NAMALWA (cell line): ENCODE results near the gene NDN.
"Not testable (repeated sequence)": the region's sequence is repeated elsewhere in the genome, so short reads cannot be mapped to it uniquely, and the experiment has no call there.

ENCODE experiments used
- DNase-seq: peaks from one replicate; pipeline ENCODE4 v3.0.0-alpha.2; 2015; ENCODE audit warnings: low spot score

NDN gene, protein sequence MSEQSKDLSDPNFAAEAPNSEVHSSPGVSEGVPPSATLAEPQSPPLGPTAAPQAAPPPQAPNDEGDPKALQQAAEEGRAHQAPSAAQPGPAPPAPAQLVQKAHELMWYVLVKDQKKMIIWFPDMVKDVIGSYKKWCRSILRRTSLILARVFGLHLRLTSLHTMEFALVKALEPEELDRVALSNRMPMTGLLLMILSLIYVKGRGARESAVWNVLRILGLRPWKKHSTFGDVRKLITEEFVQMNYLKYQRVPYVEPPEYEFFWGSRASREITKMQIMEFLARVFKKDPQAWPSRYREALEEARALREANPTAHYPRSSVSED

DNA sequence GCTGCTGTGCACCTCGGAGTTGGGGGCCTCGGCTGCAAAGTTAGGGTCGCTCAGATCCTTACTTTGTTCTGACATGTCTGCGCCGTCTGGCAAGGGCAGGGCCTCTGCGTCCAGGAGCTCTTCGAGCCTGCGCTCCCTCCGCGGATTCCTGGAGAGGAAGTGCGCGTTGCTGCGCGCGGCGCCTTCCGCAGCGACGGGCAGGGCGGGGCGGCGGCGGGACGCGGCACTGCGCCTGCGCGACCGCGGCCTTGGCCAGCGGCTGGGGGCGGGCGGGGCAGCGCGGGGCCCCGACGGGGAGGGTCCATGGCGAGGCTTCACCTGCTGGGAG lies at the start of gene NDN:
TSS of gene NDN (minus strand) at position 163 of the 328 bp plus-strand sequence. CDS start at position 75, 88 bp downstream.
- DNase-seq: no peak

DNA sequence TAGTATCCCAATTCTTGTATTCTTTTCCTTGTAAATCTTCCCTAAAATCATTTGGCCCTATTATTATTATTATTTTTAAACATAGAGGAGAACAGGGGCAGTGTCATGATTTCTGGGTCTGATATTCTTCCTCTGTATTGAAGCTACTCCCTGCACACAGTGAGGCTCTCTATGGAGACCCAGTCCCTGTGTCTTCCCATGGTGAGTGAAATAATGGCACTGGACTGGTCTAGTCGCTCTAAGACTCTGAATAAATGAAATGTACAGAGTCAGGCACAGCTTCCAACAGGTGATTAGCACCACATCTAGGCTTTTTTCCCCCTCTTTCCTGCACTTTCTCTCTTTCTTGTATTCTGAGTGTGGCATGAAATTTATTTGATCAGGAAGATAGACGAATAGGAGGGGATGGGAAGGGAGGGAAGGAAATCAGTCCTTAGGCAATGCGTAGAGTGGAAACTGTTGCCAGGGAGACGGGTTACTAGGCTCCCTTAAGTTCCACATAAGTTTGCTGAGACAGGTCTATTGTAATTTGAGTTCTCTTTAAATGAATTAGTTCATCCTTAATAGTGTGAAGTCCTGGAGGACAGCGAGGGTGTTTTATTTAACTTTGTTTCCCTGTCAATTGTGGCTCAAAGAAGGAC lies 49.0 kb upstream of the NDN start:
- no peak for DNase-seq

DNA sequence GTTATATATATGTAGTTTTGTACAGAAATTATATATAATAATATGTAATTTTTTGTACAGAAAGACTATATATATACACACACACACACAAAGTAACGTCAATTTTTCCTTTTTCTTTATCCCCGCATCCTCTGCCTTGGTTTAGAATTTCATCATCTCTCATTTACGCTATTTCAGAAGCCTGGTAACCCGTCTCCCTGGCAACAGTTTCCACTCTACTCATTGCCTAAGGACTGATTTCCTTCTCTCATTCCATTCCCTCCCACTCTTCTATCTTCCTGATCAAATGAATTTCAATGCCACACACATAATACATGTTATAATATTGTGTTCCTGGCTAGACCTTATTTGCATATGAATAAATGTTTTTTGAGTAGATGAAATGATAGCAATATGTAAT lies 47.8 kb upstream of the NDN start:
- no peak for DNase-seq

DNA sequence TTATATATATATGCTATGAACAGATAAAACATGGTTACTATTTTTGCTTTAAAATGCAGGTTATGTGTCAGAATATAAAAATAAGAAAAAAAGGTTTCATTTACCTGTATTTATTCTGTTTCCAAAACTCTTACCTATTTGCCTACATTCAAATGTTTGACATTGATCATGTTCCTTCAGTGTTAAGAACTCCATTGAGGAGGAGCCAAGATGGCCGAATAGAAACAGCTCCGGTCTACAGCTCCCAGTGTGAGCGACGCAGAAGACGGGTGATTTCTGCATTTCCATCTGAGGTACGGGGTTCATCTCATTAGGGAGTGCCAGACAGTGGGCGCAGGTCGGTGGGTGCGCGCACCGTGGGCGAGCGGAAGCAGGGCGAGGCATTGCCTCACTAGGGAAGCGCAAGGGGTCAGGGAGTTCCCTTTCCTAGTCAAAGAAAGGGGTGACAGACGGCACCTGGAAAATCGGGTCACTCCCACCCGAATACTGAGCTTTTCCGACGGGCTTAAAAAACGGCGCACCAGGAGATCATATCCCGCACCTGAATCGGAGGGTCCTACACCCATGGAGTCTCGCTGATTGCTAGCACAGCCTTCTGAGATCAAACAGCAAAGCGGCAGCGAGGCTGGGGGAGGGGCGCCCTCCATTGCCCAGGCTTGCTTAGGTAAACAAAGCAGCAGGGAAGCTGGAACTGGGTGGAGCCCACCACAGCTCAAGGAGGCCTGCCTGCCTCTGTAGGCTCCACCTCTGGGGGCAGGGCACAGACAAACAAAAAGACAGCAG lies 27.0 kb upstream of the NDN start:
- DNase-seq: not testable (repeated sequence)

DNA sequence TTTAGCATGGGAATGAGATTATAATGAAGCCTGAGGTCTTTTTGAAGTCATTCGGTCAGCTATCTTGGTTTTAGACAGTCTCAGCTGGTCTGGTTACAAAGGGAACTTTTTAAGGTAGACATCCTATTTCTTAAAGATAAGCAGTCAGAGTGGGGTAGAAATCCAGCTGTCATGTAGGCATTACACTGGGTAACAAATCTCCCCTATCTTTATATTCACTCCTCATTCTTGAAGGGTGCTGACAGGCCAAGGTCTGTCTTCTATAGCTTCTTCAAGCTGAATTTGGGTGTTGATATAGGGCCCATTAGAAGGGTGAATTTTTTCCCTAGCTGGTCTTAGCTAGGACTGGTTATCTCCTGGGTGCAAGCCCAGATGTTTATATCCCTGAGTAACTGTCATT lies 21.2 kb upstream of the NDN start:
- DNase-seq: no peak

DNA sequence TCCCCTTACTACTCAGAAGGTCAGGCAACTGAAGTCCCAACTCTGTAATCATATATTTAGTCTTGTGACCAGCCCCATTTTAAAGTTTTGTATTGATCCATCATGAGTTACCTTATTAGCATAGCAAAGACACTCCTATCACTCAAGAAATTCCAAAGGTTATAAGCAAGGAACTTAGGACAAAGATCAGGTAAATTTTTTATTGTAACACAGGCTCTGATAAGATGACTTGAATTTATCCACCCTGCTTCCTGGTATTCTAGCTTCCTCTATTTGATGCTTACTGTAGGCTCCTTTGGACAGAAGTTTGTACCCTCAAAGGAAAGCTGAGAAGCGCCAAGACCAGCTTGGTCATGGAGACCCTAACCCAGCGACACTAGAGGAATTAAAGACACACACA lies 8.2 kb upstream of the NDN start:
- DNase-seq: no peak

DNA sequence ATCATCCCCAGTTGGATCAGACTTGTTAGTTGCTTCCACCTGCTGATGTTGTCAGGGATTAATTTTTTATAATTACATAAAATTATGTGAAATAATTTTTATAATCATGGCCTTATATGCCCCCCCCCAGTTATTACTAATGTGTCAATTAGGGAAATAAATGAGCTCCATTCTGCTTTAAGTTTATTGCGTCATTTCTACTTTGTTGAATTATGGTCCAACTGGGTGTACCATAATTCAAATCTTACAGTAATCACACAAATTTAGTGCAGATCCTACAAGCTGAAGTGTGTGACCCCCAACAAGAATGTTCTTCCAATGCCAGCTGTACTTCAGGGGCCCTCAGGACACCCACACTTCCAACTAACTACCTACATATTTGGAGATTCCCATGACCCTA lies 7.5 kb upstream of the NDN start:
- DNase-seq: no peak

DNA sequence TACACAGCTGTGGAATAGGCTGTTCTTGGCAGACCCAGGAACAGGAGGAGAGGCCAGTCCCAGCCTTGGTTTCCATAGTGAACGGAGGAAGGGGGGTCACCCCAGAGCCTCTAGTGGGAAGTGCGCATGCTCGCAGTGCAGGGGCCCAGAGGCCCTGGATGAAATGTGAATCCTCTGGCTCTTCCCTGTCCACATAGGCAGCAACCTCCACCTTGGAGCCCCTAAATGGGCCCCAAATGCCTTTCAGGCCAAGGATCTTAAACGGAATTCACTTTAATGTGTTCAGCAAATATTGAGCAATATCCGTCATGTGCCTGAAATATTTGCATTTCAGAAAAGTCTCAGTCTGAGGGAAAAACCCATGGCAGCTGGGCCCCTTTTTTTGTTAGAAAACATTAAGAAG lies 3.3 kb upstream of the NDN start:
- DNase-seq: no peak

DNA sequence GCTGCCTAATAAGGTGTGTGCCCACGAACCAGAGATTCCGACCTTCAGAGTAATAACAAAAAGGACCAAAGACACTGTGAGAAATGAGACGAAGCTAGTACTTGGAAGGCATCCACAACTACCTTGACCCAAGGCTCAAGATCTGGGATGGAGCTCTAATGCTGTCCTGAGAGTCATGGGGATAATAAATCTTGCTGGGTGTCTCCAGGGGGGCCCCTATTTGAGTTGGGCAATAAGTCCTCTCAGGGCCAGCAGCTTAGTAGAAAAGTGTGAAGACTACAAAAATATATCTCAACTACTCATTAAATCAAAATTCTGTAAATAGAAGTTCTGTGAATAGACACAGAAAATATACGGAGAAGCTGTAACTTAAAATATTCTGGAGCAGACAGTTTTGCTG lies 2.9 kb upstream of the NDN start:
- DNase-seq: no peak

DNA sequence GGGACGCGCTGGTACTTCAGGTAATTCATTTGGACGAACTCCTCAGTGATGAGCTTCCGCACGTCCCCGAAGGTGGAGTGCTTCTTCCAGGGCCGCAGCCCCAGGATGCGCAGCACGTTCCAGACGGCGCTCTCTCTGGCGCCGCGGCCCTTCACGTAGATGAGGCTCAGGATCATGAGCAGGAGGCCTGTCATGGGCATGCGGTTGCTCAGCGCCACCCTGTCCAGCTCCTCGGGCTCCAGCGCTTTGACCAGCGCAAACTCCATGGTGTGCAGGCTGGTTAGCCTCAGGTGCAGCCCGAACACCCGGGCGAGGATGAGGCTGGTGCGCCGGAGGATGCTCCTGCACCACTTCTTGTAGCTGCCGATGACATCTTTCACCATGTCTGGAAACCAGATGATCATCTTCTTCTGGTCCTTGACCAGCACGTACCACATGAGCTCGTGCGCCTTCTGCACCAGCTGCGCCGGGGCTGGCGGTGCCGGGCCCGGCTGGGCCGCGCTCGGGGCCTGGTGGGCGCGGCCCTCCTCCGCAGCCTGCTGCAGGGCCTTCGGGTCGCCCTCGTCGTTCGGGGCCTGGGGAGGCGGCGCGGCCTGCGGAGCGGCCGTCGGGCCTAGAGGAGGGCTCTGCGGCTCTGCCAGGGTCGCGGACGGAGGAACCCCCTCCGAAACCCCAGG lies 501 bp downstream of the NDN start:
- no peak for DNase-seq

DNA sequence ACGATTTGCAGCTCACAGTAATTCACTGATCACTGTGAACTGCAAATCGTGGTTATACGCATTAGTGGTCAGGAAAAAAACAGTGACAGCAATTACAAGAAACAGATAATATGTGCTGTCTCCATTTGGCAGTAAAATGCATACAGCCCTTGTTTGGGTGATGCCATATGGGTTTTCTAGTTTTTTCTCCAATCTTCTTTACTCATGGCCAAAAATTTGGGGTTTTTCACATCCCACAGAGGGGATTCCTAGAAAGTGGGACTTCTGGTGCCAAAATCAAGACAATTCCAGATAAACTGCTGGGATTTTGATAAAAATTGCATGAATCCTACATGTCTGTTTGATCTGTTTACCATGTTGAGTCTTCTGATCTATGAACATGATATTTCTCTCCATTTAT lies 15.6 kb downstream of the NDN start:
- DNase-seq: no peak

DNA sequence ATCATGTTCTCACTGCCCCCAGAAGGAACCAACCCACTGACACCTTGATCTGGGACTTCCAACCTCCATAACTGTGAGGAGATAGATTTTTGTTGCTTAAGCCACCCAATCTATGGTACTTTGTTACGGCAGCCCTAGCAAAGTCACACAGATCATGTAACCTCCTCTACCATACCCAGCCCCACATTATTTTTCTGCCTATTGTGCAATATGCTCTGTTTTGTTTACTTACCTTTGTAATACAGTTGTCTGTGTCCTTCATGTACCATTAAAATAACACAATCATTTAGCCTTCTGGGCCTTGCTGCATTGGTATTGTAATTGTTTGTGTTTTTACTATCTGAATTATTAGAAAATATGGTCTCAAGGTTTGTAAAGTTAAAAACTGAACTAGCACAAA lies 16.1 kb downstream of the NDN start:
- no peak for DNase-seq

DNA sequence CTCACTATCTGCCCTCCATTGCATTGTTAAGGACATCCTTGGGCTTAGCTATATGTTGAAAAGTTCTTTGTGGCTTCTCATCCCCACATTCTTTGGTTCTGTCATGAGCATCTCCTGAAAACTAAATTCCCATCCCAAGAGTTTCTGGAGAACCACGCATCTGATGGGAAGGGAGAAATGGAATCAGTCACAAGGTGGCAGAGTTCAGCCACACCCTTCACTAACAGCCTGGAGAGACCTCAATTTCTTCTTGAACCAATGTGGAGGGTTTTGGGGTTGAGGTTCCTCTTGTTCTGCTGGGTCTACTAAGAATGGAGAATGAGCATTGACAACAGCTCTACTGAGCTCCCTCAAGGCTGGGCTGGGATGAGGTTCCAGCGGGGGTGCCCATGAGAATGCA lies 23.9 kb downstream of the NDN start:
- no peak for DNase-seq

DNA sequence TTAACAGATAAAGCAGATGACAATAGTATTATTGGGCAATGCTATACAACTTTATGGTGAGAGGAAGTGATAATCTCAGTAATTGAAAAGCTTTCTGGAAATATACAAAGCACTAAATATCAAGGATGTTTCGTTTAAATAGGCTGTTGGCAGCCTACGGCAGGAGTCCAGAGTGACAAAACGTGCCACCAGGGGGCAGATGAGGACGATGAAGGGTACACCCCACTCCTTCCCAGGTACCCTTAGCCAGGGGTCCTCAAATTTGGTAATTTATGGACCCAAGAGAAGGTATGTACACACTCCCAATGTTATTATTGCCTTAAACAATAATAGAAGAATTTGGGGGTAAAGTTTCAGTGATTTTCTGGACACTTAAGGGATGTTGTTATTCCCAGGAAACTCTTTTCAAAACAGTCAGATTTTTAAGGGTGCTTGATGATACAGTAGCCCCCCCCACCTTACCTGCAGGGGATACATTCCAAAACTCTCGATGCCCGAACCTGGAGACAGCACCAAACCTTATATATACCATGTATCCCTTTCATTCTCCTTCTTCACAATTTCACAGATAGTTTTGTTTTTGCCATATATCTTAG lies 38.1 kb downstream of the NDN start:
- peak; percentile 59 for DNase-seq

DNA sequence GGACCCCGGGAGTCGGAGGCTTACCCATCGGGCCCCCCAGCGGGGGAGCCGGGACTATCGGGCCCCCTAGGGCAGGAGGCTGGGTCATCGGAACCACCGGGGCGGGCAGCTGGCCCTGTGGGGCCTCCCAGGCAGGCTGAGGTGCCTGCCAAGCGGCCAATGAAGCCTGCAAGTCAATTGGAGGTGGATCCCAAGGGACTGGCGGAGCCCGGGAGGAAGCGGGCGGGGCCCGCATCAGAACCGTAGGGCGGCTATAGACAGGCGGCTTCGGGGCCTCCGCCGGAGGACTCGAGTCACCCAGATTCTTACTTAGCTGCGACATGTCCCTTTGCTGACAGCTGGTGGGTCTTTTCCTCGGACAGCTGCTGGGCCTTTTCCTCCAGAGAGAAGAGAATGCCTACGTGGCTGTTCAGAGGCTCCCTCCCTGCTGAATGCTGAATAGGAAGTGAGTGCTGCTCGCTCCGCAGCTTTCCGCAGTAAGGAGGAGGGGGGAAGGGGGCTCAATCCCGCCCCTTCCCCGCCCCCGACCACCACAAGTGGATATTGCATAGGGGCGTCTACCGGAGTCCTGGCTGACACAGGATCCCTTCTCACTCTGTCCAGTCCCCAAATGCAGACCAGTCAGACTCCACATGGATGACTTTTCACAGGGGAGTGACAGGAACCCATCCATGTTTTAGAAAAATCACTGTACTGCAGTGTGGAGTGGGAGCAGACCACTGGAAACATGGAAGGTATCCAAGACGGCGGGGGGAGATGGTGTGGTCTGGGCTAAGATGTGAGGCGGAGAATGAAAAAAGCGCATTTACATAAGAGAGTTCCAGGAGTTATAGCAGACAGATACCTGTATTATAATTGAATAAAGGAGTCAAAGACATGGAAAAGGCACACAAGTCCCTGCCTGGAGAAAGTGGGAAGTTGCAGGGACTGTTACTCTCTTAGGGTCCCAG lies 39.4 kb downstream of the NDN start, which contains the start of gene MAGEL2:
TSS of gene MAGEL2 (minus strand) at position 447 of the 950 bp plus-strand sequence. CDS start at position 322, 125 bp downstream.
- no peak for DNase-seq

DNA sequence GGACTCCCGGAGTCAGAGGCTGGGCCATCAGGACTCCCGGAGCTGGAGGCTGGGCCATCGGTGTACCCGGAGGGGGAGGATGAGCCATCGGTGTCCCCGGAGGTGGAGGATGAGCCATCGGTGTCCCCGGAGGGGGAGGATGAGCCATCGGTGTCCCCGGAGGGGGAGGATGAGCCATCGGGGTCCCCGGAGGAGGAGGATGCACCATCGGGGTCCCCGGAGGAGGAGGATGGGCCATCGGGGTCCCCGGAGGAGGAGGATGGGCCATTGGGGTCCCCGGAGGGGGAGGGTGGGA lies 40.2 kb downstream of the NDN start:
- no peak for DNase-seq

DNA sequence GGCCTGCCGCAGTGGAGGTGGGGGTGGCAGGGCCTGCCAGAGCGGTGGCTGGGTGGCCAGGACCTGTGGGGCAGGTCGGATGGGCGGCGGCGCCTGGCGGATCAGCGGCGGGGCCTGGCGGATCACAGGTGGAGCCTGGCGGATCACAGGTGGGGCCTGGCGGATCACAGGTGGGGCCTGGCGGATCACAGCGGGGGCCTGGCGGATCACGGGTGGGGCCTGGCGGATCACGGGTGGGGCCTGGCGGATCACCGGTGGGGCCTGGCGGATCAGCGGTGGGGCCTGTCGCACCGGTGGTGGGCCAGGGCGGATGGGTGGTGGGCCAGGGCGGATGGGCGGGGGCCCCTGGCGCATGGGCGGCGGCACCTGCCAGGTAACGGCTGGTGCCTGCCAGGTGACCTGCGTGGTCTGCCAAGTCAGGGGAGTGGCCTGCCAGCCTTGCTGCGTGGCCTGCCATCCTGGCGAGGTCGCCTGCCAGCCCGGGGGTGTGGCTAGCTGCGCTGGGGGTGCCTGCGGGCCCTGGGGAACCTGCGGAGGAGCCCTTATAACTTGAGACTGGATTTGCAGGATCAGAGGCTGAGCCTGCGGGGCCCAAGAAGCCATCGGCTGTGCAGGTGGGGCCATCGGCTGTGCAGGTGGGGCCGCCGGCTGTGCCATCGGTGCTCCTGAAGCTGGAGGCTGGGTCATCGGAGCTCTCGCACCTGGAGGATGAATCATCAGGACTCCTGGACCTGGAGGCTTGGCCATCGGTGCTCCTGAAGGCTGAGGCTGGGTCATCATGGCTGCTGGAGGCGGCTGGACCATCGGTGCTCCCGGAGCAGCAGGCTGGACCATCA lies 40.7 kb downstream of the NDN start:
- DNase-seq: no peak

DNA sequence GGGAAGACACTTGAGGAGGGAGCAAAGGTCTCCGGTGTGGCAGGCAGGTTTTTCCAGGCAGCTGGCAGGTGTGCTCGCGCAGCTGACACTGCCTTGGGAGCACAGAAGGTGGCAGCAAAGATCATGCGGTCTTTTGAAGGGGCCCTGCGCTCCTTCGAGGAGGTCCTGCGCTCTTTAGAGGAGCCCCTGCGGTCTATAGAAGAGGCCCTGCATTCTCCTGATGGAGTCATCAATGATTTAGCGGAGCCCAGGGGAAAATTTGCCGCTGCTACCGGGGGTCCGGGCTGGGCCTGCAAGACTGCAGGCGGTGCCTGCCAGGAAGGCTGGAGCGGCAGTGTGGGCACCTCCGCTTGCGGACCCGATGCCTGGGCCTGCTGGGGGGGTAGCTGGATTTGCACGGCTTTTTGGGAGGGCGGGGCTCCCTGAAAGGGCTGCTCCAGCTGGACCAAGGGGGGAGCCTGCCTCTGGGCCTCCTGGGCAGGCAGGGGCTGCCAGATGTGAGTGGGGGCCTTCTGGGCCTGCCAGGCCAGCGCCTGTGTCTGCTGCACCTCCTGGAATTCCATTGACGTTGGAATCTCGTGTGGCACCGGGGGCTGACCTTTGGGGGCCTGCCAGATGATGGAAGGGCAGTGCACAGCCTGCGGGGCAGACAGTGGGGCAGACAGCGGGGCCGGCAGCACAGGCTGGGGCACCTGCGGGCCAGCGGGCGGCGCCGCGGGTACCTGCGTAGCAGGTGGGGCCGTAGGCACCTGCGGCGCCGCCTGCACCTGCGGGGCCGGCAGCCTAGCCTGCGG lies 41.5 kb downstream of the NDN start:
- DNase-seq: no peak

DNA sequence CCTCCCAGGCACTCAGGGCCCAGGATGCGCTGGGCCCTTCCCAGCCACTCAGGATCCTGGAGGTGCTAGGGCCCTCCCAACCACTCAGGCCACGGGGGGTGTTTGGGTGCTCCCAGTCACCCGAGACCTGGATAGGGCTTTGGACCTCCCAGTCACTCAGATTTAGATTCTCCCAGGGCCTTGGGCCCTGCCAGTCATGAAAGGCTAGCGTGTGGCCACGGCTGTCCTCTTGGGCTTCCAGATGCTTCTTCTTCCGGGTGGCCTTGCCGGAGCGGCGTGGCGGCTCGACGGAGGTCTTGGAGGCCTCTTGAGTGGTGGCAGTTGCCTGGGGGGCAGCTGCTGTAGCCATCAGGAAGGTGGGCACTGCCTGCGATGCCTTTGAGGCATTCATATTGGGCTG lies 42.3 kb downstream of the NDN start:
- no peak for DNase-seq
